Uterus (tissue), 2 donors: ENCODE results near the gene YIF1B.

Source experiments
- CTCF ChIP-seq, 4 experiments: fragments of 200-600 bp in 2 of 4; fragments of 450-650 bp in 2 of 4; sonication (generic) in 2 of 4; IDR thresholded peaks; one replicate each; pipeline ENCODE4 v1.5.1; 2016 to 2019; ENCODE audit warnings: antibody characterized with exemption in 4 of 4, mild to moderate bottlenecking in 2 of 4, moderate library complexity in 1 of 4
- POLR2A ChIP-seq, 2 donors: fragments of 450-650 bp; IDR thresholded peaks; one replicate each; pipeline ENCODE4 v1.6.1; 2016; ENCODE audit warnings: antibody characterized with exemption in 2 of 2, mild to moderate bottlenecking in 1 of 2, moderate library complexity in 1 of 2

GRCh38 chr19:38333245-38333644 is 17.5 kb upstream of the YIF1B start:
- TF ChIP-seq POLR2A (IDR thresholded peaks at IDR 0.05) (no peak), CTCF (IDR thresholded peaks at IDR 0.05) (no peak)
